AG04450 (cell line): ENCODE data around the gene FADS3. TPM values are rescaled to one million over a fixed set of nuclear protein-coding genes. Genes with fewer than 3 reads are reported as not detected.

Experiments used
- CTCF ChIA-PET: fragments of 300-600, 350-600 bp; formaldehyde crosslinking; extraction: SDS; loops from one replicate; lab custom pipeline; 2022; ENCODE audit warnings: antibody characterized with exemption, inconsistent platforms; lab: Charles Lee
- POLR2A ChIA-PET: fragments of 350-600 bp; formaldehyde crosslinking; extraction: SDS; loops from one replicate; lab custom pipeline; 2021; ENCODE audit warnings: antibody characterized with exemption, inconsistent platforms; lab: Yijun Ruan, JAX
- DNase-seq: peaks from one replicate; pipeline ENCODE4 v3.0.0-alpha.2; 2011; ENCODE audit warnings: low read depth, low spot score
- H3K27ac ChIP-seq: one replicate; pipeline ENCODE4 v1.5.1; 2012; ENCODE audit warnings: low read depth, low read length, control low read depth
- H3K27me3 ChIP-seq: one replicate; pipeline ENCODE4 v1.6.0; 2012; ENCODE audit warnings: low read length; ENCODE audit not compliant: control insufficient read depth, insufficient read depth
- H3K4me3 ChIP-seq: 2 replicates; pipeline ENCODE4 v1.5.1; 2011; ENCODE audit warnings: mild to moderate bottlenecking, low read depth, low read length, control low read depth
- H3K9me3 ChIP-seq: 2 replicates; pipeline ENCODE4 v1.5.1; 2012; ENCODE audit warnings: low read length; ENCODE audit not compliant: control insufficient read depth, insufficient read depth
- polyA plus RNA-seq: library from polyadenylated mRNA; depleted of rRNA; stranded (reverse); fragments of >200 nt; gene quantifications from 2 replicates; pipeline ENCODE4 v1.2.3, GENCODE V29; 2011
- TF ChIP-seq, protein P1 (sequence below): IDR thresholded peaks from 2 replicates; pipeline ENCODE4 v1.5.1; 2011; ENCODE audit warnings: low read depth, low read length, control low read depth, inconsistent platforms

Gene FADS3
- polyA plus RNA-seq, 1 experiment: 38.9 TPM

DNA sequence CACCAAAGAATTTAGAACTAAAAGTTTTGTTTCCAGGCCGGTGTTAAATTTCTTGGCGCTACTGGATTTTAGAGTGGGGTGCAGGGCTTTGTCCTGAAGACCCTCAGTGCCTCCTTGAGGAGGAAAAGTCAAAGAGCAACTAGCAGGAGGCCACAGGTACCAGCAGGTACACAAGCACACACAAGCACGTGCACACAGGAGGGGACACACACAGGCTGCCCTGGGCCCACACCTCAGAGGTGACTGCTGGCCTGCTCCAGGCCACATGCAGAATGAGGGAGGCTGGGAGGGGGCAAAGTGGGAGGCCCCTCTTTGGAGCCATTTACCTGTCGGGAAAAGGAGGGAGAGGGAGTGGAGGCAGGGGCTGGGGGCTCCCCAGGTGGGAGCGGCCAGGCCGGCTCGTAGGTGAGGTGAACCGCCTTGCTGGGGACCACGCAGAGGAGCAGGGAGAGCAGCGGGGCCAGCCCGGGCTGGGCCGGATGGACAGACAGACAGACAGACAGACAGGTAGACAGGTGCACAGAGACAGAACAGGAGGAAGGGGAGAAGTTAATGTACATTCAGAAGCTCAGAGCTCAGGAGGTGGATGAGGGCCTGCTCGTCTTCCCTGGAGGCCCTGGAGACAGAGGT lies 13.8 kb upstream of the FADS3 start:
- H3K27ac ChIP-seq: no peak overlapping the region
- no peaks in the 10 kb centered on the region; the same call in 1 of the 2 replicates for H3K9me3 ChIP-seq
- POLR2A ChIA-PET: no interaction called here
- no peak overlapping the region for H3K4me3 ChIP-seq
- no peak for DNase-seq
- CTCF ChIA-PET: interaction anchor here (1.1 to 11.4 kb wide), 4 partner anchors 35 to 202 kb away, joined by 3 to 345 read pairs (median 8); partner anchors contain the start of gene BEST1
- TF ChIP-seq, protein P1, sequence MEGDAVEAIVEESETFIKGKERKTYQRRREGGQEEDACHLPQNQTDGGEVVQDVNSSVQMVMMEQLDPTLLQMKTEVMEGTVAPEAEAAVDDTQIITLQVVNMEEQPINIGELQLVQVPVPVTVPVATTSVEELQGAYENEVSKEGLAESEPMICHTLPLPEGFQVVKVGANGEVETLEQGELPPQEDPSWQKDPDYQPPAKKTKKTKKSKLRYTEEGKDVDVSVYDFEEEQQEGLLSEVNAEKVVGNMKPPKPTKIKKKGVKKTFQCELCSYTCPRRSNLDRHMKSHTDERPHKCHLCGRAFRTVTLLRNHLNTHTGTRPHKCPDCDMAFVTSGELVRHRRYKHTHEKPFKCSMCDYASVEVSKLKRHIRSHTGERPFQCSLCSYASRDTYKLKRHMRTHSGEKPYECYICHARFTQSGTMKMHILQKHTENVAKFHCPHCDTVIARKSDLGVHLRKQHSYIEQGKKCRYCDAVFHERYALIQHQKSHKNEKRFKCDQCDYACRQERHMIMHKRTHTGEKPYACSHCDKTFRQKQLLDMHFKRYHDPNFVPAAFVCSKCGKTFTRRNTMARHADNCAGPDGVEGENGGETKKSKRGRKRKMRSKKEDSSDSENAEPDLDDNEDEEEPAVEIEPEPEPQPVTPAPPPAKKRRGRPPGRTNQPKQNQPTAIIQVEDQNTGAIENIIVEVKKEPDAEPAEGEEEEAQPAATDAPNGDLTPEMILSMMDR: no peak
- H3K27me3 ChIP-seq: peaks cover 2% of the 10 kb centered on the region

GRCh38 chr11:61904539-61905048 lies 13.2 kb upstream of the FADS3 start:
- peaks cover 2% of the 10 kb centered on the region for H3K27me3 ChIP-seq

DNA sequence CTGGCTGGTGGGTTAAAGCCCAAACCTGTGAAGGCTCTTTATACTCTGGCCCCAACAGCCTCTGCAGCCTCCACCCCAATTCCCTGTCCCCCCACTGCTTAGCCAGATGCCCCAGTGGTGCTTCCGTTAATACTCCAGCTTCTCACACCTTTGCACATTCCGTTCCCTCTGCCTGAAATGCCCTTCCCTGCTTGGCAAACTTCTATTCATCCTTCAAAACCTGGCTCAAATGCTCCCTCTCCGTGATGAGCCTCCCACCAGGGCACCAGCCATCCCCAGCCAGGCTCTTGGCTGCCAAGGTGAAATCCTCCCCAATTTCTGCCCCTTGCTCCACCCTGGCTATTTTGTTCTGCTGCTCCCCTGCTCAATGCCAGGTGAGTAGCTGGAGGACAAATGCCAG lies 12.5 kb upstream of the FADS3 start:
- DNase-seq: no peak
- Histone ChIP-seq H3K4me3 (no peak overlapping the region), H3K27ac (no peak overlapping the region), H3K27me3 (peaks cover 2% of the 10 kb centered on the region), H3K9me3 (no peaks in the 10 kb centered on the region; the same call in 1 of the 2 replicates)
- ChIA-PET POLR2A (interaction anchor here (0.7 kb wide), 1 partner anchor 830 kb away, joined by 5 read pairs; no protein-coding TSS in a partner anchor), CTCF (interaction anchor here (1.1 to 11.4 kb wide), 4 partner anchors 33 to 204 kb away, joined by 3 to 345 read pairs (median 8); partner anchors contain the start of gene BEST1)
- TF ChIP-seq, protein P1: no peak

More at GRCh38 chr11:61904539-61905048, 13.2 kb upstream of the FADS3 start:
- CTCF ChIA-PET: interaction anchor here (1.1 to 11.4 kb wide), 4 partner anchors 34 to 203 kb away, joined by 3 to 345 read pairs (median 8); partner anchors contain the start of gene BEST1
- TF ChIP-seq, protein P1: no peak
- Histone ChIP-seq H3K9me3 (no peaks in the 10 kb centered on the region; the same call in 1 of the 2 replicates), H3K27ac (no peak overlapping the region), H3K4me3 (no peak overlapping the region)
- no peak for DNase-seq
- POLR2A ChIA-PET: no interaction called here

- ChIA-PET POLR2A (no interaction called here), CTCF (interaction anchor here (0.7 to 11.4 kb wide), 4 partner anchors 46 to 206 kb away, joined by 3 to 345 read pairs (median 6); partner anchors contain the start of gene BEST1)
- peaks cover 2% of the 10 kb centered on the region for H3K27me3 ChIP-seq
- TF ChIP-seq, protein P1: no peak
- DNase-seq: no peak
- no peaks in the 10 kb centered on the region; the same call in 1 of the 2 replicates for H3K9me3 ChIP-seq
- no peak overlapping the region for H3K4me3 ChIP-seq
- H3K27ac ChIP-seq: no peak overlapping the region
Observed at GRCh38 chr11:61902313-61902712, 11.0 kb upstream of the FADS3 start.

- H3K27ac ChIP-seq: no peak overlapping the region
- TF ChIP-seq, protein P1: no peak
- H3K9me3 ChIP-seq: no peaks in the 10 kb centered on the region; the same call in 1 of the 2 replicates
- H3K4me3 ChIP-seq: no peak overlapping the region
- H3K27me3 ChIP-seq: no peaks in the 10 kb centered on the region
- DNase-seq: no peak
- CTCF ChIA-PET: interaction anchor here (0.8 to 11.4 kb wide), 5 partner anchors 22 to 206 kb away, joined by 3 to 345 read pairs (median 175); partner anchors contain the start of gene BEST1
- POLR2A ChIA-PET: no interaction called here
Observed at GRCh38 chr11:61901397-61901796, 10.1 kb upstream of the FADS3 start.
